Activated T-helper 1 cell treated with Interleukin-2 at 50 U/mL for 16 hours (primary cell): ENCODE results near the gene NDOR1.

Experiments used
- DNase-seq: peaks from one replicate; pipeline ENCODE4 v3.0.0-alpha.2; 2020; ENCODE audit warnings: low read depth

Gene NDOR1

DNA sequence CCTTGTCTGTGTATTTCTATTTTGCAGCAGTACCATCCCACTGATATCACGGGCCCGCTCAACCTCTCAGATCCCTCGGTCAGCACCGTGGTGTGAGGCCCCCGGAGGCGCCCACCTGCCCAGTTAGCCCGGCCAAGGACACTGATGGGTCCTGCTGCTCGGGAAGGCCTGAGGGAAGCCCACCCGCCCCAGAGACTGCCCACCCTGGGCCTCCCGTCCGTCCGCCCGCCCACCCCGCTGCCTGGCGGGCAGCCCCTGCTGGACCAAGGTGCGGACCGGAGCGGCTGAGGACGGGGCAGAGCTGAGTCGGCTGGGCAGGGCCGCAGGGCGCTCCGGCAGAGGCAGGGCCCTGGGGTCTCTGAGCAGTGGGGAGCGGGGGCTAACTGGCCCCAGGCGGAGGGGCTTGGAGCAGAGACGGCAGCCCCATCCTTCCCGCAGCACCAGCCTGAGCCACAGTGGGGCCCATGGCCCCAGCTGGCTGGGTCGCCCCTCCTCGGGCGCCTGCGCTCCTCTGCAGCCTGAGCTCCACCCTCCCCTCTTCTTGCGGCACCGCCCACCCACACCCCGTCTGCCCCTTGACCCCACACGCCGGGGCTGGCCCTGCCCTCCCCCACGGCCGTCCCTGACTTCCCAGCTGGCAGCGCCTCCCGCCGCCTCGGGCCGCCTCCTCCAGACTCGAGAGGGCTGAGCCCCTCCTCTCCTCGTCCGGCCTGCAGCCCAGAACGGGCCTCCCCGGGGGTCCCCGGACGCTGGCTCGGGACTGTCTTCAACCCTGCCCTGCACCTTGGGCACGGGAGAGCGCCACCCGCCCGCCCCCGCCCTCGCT lies 37.5 kb upstream of the NDOR1 start:
- DNase-seq: no peak

DNA sequence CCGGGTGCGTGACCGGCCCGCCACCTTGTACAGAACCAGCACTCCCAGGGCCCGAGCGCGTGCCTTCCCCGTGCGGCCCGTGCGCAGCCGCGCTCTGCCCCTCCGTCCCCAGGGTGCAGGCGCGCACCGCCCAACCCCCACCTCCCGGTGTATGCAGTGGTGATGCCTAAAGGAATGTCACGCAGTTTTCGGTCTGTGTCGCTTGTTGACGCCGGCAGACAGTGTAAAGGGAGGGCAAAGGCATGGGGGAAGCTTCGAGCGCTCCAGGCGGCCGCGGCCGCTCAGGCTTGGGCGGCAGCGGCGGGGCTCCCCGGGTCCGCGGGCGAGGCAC lies 37.0 kb upstream of the NDOR1 start:
- DNase-seq: no peak

DNA sequence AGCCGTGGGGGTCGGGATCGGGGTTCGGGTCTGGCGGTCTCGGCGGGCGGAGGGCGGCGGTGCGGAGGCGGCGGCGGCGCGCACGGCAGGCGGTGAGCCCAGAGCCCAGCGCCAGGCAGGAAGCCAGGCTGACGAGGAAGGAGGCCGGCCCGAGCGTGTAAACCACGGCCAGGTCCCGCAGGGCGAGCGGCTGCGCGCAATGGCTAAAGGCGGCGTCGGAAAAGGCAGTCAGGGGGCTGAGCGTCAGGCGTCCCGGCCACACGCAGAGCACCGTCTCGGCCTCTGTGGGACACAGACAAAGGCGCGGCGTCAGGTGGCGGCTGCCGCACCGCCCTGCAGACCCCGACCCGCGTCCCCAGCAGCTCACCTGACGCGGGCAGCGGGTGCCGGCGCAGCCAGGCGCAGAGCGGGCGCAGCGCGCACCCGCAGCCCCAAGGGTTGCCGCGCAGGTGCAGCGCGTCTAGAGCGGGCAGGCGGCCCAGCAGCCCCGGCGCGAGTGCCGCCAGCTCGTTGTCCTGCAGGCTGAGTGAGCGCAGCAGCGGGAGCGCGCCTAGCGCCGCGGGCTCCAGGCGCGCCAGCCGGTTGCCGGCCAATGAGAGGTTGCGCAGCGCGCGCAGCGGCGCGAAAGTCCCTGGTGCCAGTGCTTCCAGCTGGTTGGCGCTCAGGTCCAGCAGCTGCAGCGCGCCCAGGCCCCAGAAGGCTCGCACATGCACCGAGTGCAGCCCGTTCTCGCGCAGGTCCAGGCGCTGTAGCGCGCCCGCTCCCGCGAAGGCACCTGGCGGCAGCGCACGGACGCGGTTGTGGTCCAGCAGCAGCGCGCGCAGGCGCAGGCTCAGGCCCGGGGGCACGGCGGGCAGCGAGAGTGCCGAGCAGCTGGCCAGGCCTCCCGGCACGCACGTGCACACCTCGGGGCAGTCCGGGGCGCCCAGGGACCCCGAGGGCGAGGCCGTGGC lies 36.3 kb upstream of the NDOR1 start:
- DNase-seq: no peak

DNA sequence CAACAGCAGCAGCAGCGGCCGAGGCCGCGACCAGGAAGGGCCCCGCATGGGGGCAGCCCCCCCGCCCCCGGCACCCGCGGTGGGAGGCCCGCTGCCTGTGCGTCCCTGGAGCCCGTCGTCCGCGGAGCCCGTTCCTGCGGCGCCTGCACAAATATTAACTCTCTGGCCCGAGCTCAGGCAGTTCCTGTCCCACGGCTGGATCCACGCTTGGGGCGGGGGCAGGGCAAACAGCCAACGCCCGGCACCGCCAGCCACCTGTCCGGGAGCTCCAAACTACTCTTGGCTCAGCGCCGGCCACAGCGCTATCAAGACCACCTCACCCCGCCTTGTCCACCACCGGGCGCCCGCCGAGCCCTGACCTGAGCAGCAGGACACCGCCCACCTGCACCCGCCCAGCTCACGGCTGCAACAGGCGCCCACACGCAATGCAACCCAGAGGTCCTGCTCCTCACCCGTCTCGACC lies 35.6 kb upstream of the NDOR1 start, which contains the start of gene LRRC26:
TSS of gene LRRC26 (minus strand) at position 156 of the 463 bp plus-strand sequence. CDS start at position 48, 108 bp downstream.
- DNase-seq: no peak

DNA sequence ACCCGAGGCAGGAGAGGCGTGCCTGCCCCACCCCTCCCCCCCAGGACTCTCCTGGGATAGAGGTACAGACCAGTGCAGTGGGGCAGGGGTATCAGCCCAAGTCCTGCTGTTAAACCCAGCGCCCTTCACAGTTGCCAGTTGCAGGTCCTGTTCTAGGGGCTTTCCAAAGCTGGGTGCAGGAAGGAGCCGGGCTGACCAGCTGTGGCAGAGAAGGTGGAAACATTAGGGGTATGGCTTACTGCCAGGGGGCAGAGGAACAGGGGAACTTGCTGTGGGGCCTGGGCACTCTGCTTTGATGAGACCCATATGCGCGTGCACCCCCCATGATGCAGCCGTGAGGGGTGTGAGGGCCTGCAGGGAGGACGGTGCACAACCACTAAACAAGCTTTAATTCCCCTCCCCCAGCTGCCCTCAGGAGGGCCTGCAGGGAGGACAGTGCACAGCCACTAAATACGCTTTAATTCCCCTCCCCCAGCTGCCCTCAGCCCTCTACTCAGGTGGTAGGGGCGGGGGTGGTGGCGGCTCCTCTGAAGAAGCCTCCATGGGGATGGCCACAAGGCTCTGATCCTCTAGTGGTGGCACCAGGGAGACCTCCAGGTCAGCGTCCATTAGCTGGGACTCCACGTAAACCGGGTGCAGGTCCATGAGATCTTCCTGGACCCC lies 34.9 kb upstream of the NDOR1 start:
- no peak for DNase-seq

DNA sequence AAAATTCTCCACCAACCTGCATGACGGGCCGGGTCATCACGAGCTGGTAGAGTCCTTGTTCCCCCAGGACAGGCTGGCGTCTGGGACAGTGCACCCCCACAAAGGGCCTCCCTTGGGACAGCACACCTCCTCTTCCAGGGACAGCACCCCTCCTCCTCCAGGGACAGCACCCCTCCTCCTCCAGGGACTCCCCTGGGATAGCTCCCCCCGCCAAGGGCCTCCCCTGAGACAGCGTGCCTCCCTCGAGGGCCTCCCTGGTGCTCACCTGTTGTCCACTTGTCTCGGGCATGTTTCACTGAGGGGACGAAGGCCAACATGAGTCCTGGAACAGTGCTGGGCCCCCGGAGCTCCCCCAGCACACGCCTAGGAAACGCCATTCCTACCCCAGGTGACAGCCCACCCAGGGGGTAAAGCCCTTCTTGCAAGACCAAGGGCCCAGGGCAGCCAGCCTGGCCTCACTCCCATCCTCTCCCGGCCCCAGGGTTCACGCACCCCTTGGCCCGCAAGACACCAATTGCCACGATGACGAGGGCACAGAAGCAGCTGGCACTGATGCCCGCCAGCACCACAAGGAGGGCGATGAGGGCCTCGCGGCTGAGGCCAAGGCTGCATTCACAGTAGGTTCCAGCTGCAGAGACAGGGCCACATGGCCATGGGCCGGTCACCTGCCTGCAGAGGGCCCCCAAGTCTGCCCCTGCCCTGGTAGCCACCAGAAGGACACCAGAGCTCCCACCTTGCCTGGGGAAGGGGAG lies 34.2 kb upstream of the NDOR1 start:
- DNase-seq: no peak

DNA sequence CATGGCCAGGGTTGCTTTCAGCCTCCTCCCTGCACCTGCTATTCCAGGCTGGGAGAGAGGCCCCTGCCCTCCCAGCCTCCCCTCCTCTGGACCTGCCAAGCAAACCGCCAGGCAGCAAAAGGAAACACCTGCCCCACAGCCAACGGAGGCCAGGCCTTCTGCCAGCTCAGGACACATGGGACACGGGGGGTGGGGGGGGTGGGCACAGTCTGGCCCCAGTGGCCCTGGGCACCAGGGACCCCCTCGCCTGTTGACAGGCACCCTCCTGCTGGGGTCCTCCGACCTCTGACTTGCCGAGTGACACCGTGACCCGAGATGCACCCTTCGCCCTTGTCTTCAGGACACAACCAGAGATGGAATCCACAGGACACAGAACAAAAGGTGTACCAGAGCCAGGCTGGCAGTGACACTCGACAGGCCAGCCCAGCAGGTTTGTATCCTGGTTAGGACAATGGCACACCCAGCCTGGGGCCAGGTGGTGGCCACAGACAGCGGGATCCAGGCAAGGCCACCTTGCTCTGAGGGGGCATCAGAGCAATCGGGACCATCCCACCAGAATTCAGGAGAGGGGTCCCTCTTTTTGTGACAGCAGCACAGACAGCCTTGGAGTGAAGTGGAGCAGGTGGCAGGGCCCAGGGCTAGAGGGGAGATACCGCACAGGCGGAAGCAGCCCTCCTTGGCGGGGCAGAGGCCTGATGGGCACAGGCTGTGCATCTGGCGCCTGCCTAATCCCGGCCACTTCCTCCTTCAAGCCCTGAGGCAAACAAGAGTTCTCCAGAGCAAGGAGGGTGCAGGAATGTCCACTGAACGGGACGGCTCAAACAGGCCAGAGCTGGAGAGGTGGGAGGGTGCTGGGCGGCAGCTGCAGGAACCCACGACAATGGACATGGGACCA lies 32.4 kb upstream of the NDOR1 start:
- DNase-seq: no peak

DNA sequence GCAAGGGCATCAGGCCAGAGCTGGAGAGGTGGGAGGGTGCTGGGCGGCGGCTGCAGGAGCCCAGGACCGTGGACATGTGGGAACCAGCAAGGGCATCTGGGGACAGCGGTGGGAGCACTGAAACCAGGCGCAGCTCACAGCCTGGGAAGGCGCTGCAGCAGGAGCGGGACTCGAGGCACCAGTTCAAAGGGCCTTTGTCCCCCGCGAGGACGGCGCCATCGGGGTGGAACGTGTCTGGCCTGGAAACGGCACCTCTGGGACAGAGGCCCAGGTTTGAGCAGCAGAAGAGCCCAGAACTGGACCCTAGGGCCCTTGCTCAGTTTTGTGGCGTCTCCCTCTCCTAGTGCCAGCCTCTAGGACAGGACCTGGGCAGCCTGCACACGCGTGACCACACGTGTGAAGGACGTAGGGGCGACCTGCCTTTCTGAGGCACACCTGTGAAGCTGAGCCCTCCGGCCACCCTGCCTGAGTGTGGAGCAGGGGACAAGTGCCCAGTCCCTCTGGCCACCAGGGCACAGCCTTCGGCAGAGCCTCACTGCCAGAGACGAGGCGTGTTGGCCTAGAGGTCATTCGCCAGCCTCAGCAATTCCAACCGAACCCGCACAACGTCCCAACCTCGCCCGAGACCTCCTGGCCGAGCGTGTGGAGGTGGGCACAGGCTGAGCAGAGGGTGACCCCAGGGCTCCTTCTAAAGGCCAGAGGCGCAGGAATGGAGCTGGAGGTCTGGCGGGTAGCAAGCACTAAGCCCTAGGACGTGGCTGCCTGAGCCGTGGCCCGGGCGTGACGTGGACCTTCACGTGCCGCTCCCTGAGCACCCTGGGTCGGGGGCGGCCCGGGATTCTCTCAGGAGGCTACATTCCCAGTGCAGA lies 31.5 kb upstream of the NDOR1 start:
- no peak for DNase-seq

DNA sequence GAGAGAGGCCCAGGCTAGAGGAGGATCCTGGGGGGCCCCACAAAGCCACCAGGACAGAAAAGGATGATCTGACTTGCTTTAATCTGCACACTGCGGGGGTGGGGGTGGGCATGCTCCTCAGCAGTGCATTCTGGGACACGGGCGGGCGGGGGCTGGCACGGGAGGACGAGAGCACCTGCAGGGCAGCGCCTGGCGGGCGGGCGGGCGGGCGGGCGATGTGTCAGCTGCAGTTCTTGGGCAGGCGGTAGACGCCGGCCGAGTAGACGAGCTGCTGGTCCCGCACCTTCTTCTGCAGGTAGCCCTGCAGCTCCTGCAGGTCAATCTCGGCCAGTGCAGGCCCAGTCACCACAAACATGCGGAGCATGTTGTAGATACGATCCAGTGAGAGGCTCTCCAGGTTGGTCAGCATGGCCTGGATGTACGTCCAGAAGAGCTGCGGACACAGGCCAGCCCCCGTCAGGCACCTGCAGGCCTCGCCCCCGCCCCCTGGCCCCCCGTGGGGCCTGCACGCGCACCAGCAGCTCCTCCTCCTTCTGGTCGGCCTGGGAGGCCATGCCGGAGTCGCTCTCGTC lies 30.7 kb upstream of the NDOR1 start:
- DNase-seq: no peak

DNA sequence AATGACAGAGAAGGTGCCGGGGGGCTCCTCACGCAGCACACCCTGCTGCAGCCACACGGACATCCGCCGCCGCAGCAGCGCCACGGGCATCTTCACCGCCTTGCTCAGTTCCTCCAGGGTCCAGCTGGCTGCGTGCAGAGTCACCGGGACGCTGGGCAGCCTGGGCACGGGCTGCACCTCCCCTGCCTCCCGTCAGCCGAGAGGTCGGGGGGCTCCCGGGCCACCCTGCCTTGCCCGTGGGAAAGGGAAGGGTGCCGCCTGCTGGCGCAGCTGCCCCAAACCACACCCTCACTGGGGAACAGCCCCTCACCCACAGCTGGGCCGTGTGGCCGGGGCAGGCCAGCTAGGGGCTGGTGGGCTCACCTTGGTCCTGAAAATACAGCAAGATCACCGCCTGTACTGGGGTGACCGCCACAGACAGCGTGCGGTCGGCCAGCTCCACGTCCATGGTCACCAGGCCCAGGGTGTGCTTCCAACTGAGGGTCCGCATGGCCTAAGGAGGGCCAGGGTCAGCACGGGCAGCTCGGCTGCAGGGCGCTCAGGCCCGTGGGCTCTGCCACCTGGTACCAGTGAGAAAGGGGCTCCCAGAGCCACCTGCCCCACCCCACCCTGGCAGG lies 30.0 kb upstream of the NDOR1 start:
- no peak for DNase-seq

DNA sequence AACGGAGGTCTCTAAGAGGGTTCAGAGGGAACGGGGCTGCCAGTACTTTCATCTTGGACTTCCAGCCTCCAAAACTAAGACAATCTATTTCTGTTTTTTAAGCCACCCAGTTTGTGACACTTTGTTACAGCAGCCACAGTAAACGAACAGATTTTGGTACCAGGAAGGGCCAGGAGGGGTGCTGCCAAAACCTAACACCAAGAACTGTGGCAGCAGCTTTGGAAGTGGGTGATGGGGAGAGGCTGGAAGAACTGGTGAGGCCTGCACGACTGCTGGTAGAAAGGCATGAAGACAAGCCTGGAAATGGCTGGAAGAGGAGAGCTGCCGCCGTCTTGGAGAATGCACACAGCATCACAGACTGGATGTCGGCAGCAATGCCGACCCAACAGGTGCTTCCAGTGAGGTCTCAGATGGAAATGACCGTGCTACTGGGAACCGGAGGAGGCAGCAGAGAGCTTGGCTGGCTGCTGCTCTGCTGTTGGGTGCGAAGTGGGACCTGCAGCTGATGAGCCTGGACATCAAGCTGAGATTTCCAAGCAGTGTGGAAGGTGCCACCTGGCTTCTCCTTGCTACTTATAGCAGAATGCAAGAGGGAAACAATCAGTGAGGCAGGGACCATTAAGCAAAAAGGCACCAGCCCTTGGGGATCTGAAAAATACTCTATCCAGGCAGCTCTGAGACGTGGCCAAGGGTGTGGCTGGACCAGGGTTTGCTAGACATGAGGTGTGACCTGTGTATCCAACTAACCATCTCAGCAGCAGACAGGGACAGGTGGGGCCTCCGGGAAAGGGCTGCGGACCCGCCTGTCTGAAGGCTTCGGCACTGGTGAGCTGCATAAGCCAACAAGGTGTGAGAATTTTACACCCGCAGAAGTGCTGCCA lies 29.0 kb upstream of the NDOR1 start:
- no peak for DNase-seq

DNA sequence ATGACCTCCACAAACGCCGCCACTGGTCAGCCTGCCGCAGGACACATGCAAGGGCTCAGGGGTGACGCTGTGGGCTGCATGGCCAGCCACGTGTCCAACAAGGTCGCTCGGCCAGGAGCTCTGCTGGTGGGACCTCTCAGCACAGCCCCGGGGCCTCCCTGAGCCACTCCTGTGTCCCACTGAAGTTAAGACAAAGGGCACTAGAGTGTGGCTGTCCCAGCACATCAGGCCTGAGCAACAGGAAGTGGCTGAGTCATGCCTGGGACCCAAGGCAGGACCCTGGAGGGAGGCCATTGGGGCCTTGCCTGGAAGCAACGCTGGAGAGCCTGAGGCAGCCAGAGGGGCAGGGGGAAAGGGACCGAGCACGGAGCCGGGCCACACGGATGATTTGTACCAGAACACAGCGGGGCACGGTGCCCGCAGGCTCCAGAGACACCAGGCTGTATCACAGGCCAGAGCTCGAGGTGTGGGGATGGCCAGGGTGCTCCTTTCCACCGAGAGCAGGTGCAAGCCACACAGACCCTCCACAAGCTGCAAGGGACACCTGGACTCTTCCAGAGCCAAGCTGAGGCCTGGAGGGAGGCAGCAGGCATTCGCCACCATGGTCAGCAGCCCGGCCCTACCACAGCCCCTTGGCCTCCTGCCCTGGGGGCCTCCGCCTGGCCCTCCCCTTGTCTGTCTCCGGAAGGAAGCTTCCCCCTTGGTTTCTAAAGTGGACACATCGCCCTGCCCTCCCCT lies 27.1 kb upstream of the NDOR1 start:
- no peak for DNase-seq

DNA sequence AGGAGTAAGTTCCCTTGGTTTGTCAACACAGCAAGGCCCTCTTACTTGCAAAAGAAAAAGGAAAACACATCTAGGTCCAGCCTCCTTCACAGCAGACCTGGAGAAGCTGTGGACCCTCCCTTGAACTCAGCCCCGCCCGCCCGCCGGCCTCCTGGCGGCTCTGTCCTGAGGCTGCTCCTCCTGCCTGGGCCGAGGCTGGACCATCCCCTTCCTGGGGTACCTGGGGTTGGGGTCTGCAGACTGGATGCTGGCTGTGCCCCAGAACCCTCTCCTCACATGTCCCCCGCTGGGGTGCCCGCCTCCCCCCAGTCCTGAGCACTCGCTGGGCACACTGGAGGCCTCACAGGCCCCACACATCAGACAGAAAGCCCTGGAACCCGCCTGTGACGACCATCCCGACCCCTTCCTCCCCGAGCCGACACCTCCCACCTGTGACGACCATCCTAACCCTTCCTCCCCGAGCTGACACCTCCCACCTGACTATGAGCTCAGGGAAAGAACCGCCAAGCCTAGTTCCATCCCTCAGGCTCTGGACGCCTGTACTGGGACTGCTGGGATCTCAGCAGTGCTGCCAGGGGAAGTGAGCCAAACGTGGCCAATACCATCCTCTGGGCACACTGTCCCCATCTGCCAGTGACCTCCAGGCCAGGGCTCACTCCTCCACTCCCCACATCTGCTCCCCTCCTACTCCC lies 26.4 kb upstream of the NDOR1 start:
- DNase-seq: no peak

DNA sequence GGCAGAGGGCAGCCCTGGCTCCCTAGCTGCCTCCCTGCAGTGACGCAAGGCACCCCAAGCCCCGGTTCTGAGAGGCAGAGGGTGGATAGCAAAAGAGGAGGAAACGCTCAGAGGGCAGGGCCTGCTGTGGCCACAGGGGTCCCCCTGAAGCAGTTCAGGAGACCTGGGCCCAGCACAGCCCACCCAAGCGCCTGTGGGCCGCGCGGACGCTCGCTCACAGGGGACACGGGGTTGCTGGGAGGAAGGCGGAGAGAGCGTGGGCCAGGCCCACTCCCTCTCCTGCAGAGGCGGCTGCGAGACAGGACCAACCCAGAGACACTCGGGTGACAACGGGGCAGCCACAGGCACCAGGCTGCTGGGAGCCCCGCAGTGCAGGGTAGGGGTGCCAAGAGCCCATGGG lies 25.7 kb upstream of the NDOR1 start:
- DNase-seq: no peak

DNA sequence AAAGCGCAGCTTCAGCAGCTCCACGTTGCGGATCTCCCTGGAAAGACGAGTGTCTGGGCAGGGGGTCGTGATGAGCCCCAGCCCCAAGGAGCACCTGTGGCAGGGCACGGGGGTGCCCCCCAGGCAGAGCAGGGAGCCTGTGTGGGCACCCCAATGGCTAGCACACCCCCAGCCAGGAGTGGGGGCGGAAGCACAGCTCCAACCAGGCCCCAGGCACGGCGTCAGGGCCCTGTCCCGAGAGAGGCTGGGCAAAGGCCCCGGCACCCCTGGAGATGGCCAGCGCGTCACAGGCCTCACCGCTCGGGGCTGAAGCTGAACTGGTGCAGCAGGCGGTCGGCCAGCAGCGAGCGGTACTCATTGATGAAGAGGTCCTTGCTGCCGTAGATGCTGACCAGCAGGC lies 25.0 kb upstream of the NDOR1 start:
- DNase-seq: no peak

DNA sequence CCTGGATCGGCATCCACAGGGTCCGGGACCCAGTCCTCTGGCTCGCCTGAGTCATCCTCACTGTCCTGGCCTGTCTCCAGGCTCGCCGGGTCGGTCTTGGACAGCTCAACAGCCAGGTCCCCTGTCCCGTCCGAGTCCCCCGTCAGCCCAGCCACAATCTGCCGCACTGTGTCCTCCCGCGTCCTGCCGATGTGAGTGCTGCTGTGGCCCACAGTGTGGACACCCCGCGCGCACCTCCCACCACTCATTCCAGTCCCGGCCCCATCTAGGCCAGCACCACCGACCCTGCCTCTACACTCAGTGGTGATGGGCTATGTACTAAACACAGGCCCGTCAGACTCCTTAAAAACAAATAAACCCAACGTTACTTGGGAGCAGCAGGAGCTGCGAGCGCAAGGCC lies 23.8 kb upstream of the NDOR1 start:
- no peak for DNase-seq

DNA sequence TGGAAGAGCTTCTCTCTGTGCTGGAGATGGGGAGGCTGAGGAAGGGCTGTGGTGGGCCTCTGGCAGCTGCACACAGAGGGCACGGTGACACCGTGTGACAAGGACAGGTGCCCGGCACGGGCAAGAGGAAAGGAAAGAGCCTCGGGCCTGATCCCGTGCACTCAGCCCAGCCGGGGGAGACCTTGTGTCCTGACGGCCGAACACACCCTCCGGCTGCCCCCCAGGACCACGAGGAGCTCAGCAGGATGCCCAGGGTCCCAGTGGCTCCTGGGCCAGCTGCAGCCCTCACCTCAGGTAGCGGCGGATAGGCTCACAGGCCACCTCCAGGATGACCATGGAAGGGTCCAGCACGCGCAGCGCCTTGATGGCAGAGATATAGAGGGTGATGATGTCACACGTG lies 22.7 kb upstream of the NDOR1 start:
- no peak for DNase-seq
